Measurements from ENCODE around the gene GREB1. TPM values are rescaled to one million over a fixed set of nuclear protein-coding genes. Genes with fewer than 3 reads are reported as not detected.

GREB1 gene
- total RNA-seq, 1 experiment from 2014 or later = 0.90 TPM

GRCh38 chr2:11583840-11584524, 50.1 kb downstream of the GREB1 start:
- no peaks in the 10 kb centered on the region for H3K4me1 Mint-ChIP-seq (ENCODE audit: low read depth, unreplicated experiment)
- CTCF ChIA-PET = interaction anchor here (0.5 to 1.9 kb wide), 16 partner anchors 9 to 751 kb away, joined by 3 to 32 read pairs (median 4); partner anchors contain the start of genes E2F6 and SLC66A3
- no peak overlapping the region for H3K4me3 Mint-ChIP-seq (ENCODE audit: low read depth, unreplicated experiment)
- intact Hi-C loops (cut with micrococcal nuclease; ENCODE audit: unreplicated experiment) = loop anchor here (1.0 to 10.0 kb wide), 6 partner anchors 106 to 749 kb away; a partner anchor contains a TSS
- no peaks in the 10 kb centered on the region for H3K9me3 Mint-ChIP-seq (ENCODE audit: low read depth, unreplicated experiment)
- no TSS peak for BruUV-seq (replicated peaks)
- no peak overlapping the region for H3K27ac Mint-ChIP-seq (ENCODE audit: unreplicated experiment)
- peaks cover 54% of the 10 kb centered on the region for H3K27me3 Mint-ChIP-seq (ENCODE audit: unreplicated experiment)
- no peaks in the 10 kb centered on the region for H3K36me3 Mint-ChIP-seq (ENCODE audit: insufficient read depth, unreplicated experiment)
- peak; percentile 83 for DNase-seq
- TF ChIP-seq CTCF (IDR thresholded peaks at IDR 0.05; ENCODE audit: unreplicated experiment) = peak; percentile 86

- no peaks in the 10 kb centered on the region for H3K9me3 Mint-ChIP-seq (ENCODE audit: low read depth, unreplicated experiment)
- no peaks in the 10 kb centered on the region for H3K36me3 Mint-ChIP-seq (ENCODE audit: insufficient read depth, unreplicated experiment)
Measured at GRCh38 chr2:11584525-11585056, 50.7 kb downstream of the GREB1 start.

GRCh38 chr2:11585071-11585470, 51.2 kb downstream of the GREB1 start:
- BruUV-seq (replicated peaks) = no TSS peak
- Mint-ChIP-seq H3K27me3 (ENCODE audit: unreplicated experiment) (peaks cover 54% of the 10 kb centered on the region), H3K4me1 (ENCODE audit: low read depth, unreplicated experiment) (no peaks in the 10 kb centered on the region), H3K27ac (ENCODE audit: unreplicated experiment) (no peak overlapping the region), H3K9me3 (ENCODE audit: low read depth, unreplicated experiment) (no peaks in the 10 kb centered on the region), H3K36me3 (ENCODE audit: insufficient read depth, unreplicated experiment) (no peaks in the 10 kb centered on the region), H3K4me3 (ENCODE audit: low read depth, unreplicated experiment) (no peak overlapping the region)
- no peak for DNase-seq
- TF ChIP-seq CTCF (IDR thresholded peaks at IDR 0.05; ENCODE audit: unreplicated experiment) = no peak
- CTCF ChIA-PET = interaction anchor here (0.7 to 1.7 kb wide), 7 partner anchors 20 to 753 kb away, joined by 3 to 32 read pairs (median 4); a partner anchor contains a TSS
- intact Hi-C loops (cut with micrococcal nuclease; ENCODE audit: unreplicated experiment) = loop anchor here (2.0 to 10.0 kb wide), 4 partner anchors 97 to 750 kb away; a partner anchor contains a TSS

More at GRCh38 chr2:11584525-11585056, 50.7 kb downstream of the GREB1 start:
- no peak for DNase-seq
- H3K4me1 Mint-ChIP-seq (ENCODE audit: low read depth, unreplicated experiment) = no peaks in the 10 kb centered on the region
- no TSS peak for BruUV-seq (replicated peaks)
- H3K27me3 Mint-ChIP-seq (ENCODE audit: unreplicated experiment) = peaks cover 54% of the 10 kb centered on the region
- intact Hi-C loops (cut with micrococcal nuclease; ENCODE audit: unreplicated experiment) = loop anchor here (1.0 to 10.0 kb wide), 7 partner anchors 98 to 750 kb away; a partner anchor contains a TSS
- TF ChIP-seq CTCF (IDR thresholded peaks at IDR 0.05; ENCODE audit: unreplicated experiment) = no peak
- CTCF ChIA-PET = interaction anchor here (0.6 to 1.9 kb wide), 16 partner anchors 9 to 752 kb away, joined by 3 to 32 read pairs (median 3); partner anchors contain the start of genes E2F6 and SLC66A3
- no peak overlapping the region for H3K4me3 Mint-ChIP-seq (ENCODE audit: low read depth, unreplicated experiment)
- H3K27ac Mint-ChIP-seq (ENCODE audit: unreplicated experiment) = no peak overlapping the region

GRCh38 chr2:11588228-11589110, 54.6 kb downstream of the GREB1 start:
- Mint-ChIP-seq H3K4me1 (ENCODE audit: low read depth, unreplicated experiment) (no peaks in the 10 kb centered on the region), H3K27me3 (ENCODE audit: unreplicated experiment) (peaks cover 37% of the 10 kb centered on the region), H3K27ac (ENCODE audit: unreplicated experiment) (no peak overlapping the region), H3K4me3 (ENCODE audit: low read depth, unreplicated experiment) (no peak overlapping the region), H3K9me3 (ENCODE audit: low read depth, unreplicated experiment) (no peaks in the 10 kb centered on the region), H3K36me3 (ENCODE audit: insufficient read depth, unreplicated experiment) (no peaks in the 10 kb centered on the region)
- CTCF ChIA-PET = no interaction called here
- TF ChIP-seq CTCF (IDR thresholded peaks at IDR 0.05; ENCODE audit: unreplicated experiment) = no peak
- intact Hi-C loops (cut with micrococcal nuclease; ENCODE audit: unreplicated experiment) = loop anchor here (5.0 to 10.0 kb wide), 3 partner anchors 94 to 754 kb away; no protein-coding TSS in a partner anchor
- BruUV-seq (replicated peaks) = no TSS peak
- DNase-seq = peak; percentile 30

Measured in Calu3 (cell line).